Measurements from ENCODE around the gene FHOD3.
"Not testable (repeated sequence)": the region's sequence is repeated elsewhere in the genome, so short reads cannot be mapped to it uniquely, and the experiment has no call there.

Gene FHOD3

DNA sequence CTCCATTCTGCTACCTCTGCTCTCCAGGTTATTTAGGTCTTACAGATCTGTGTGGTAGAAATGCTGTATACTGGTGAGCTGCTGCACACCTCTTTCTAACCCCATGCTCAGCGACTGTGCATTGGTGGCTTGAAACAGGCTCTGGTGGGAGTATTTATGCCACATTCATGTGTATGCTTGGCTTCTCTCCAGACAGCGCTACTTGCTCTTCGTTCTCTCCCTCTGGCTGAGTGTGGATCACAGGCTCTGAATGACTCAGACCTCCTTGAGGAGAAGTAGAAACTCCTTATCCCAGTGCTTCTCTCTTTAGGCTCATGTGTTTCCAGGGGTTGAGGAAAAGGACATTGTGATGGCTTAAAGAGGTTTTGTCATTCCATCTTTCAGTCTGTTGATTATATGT lies 54.9 kb downstream of the FHOD3 start:
- no peak for DNase-seq

DNA sequence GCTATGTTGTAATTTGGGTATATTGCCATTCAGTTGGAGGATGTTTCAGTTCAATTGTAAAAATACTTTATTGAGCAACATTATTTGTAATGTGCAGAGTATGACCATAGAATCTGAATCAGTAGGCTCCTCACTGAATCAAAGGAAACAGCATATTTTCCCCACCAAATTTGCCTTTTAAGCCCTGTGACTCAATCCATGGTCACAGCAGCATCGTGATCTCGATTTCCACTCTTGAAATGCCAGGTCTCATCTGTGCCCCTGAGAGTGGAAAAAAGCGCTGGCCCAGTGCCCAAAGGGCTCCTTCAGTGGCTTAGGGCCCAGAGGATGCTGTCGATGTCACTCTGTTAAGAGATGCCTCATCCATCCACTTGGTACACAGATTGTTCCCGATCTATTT lies 57.5 kb downstream of the FHOD3 start:
- no peak for DNase-seq

DNA sequence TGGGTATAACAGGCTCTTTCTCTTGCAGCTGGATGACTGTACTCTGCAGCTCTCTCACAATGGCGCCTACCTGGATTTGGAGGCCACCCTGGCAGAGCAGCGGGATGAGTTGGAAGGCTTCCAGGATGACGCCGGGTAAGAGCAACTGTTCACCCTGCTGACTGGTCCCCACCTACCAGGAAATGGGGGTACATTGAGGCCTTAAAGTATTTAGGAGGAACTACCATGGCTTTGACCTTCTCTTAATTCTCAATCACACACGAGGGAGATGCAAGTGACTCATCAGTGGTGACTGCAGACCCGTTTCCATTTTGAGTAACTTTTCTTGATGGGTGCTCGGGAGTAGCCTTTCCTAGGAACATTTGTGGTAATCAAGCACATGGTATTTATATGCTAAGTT lies 58.0 kb downstream of the FHOD3 start:
- DNase-seq: no peak

DNA sequence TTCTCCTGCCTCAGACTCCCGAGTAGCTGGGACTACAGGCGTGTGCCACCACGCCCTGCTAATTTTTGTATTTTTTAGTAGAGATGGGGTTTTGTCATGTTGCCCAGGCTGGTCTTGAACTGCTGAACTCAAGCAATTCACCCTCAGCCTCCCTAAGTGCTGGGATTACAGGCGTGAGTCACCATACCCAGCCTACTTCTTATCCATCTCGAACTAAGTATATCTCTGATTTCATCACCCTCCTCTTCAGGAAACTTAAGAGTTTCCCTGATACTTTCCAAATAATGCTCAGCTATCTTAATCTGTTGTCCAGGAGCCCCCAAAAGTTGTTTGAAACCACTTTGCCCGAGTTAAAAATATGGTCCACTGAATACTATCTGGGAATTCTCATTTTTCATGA lies 59.2 kb downstream of the FHOD3 start:
- not testable (repeated sequence) for DNase-seq

DNA sequence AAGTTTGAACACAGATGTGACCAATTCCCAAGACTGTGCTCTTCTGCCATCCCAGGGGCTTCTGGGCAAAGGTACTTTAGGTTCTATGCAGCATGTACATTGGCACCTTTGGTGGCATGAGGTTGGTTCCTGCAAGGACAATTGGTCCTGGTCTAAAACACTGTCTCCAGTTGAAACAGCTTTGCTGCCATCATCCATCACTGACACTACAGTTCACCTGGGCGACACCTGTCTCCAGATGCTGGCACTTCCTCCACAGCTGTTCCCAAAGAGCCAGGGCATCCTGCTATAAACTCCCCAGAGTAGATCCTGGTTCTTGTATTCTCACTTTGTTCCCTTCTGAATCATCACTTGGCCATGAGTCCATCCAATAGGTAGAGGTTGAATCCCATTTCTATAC lies 60.6 kb downstream of the FHOD3 start:
- DNase-seq: no peak

DNA sequence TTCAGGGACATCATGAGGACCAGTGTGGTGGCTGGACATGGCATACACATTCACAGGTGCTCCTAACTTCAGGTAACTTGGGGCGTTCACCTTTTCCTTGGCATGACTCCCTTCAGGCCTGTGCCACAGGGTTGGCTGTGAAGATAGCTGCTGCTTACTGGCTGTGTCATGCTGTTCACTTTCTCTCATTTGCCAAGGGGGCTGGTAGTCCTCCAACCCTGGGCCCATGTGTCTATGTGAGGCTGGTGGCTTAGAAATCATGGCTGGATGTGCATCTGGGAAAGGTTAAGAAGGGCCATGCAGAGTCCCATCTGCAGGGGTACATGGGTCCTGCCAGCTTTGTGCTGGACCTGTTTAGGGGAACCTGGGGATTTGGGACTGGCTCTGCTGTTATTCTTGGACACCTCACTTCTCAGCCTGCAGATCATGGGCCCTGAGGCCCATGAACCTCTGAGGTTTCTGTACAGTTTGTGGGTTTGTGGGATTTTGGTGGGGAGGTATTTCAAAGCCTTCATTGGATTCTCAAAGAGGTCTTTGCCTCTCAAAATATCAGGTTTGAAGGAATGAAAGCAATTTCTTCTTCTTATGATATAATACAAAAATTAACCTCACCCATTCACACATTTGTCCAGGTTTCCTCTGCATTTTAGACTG lies 62.9 kb downstream of the FHOD3 start:
- DNase-seq: no peak

DNA sequence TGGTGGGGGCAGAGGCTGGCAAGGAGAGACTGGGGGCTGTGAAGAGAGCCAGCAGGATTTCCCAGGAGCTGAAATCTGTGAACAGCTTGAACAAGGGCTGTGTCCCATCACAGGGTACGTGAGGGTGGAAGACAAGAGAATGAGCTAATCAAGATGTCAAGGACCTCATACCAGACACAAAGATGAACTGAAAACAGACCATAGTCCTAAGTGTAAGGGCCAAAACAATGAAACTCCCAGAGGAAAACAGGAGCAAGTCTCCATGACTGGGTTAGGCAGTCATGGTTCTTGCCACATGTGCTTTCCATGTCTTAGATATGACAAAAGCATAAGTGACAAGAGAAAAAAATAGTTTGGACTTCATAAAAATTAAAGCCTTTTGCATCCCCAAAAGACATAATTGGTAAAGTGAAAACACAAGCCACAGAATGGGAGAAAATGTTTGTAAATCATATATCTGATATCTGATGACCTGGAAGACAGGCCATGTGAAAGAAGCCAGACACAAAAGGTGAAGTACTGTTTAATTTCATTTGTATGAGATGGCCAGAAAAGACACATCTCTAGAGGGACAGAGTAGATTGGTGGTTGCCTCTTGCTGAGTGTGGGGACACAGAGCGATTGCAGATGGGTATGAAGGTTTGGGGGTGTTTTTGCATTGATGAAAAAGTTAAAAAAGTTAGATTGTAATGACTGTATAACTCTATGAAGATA lies 67.6 kb downstream of the FHOD3 start:
- no peak for DNase-seq

DNA sequence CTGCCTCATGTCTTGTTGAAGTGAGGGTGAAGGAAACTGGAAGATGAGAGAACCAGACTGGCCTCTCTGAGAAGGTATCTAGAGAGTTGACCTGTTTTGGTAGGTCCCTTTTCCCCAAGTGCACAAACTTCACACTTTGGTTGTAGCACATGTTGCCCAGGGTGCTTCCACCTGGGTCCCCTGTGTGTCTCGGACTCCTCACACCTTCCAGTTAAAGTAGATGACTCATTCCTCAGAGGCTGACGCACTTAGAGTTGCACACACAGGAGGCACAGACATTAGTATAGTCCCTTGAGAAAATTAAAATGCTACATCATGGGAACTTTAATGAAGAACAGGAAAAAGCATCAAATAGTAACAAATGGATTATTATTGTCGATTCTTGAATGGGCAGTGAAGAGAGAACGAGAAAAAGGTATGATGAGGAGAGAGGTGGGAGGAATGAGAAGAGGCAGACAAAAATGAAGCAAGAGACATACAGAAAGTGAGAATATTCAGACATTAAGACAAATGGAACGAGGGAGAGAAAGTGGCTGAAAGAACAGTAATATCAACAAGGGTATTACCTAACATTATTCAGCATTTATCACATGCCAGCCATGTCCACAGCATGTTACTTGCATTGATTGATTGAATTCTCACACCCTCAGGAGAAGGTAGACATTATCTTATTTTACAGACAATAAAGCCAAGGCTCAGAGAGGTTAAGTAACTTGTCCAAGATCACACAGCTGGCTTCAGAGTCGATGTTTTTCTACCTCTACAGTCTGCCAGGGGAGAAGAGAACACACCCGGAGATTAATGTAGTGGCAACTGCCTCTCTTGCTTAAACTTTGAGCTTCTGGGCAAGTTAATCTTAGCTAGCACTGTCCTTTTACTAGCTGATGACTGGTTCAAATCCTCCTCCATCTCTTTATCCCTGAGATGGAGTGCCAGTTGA lies 68.6 kb downstream of the FHOD3 start:
- DNase-seq: no peak

DNA sequence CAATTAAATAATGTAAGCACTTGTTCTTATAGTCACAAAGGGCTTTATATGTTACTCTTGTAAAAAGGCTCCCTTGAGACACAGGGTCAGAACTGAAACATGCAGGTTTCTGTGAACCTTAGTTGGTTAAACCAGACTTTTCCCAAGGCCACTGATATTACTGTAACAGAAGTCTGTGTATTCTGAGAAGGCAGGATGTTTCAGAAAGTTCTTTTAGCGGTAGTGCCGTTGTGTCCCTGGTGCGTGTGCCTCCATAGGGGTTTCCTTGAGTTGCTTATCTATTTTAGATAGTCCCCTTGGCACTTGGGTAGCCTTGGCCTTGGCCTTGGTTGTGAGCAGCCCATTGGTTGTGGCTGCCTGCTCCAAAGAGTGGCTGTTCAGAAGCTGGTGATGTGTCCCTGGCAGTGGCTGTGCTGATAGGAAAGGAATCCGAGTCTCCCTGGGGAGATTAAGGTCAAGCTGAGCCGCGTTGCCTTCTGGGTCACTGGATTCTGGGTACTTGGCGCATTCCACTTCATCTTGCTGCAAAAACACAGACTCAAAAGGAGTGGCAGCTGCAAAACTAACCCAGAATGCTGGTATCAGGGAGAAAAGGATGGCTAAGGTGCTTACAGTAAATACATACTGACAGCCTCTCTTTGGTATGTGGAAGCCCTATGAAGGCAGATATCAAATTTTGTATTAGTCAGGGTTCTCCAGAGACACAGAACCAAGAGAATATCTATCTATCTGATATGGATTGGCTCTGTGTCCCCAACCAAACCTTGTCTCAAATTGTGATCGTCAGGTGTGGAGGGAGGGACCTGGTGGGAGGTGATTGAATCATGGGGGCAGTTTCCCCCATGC lies 69.7 kb downstream of the FHOD3 start:
- peak; percentile 67 for DNase-seq

DNA sequence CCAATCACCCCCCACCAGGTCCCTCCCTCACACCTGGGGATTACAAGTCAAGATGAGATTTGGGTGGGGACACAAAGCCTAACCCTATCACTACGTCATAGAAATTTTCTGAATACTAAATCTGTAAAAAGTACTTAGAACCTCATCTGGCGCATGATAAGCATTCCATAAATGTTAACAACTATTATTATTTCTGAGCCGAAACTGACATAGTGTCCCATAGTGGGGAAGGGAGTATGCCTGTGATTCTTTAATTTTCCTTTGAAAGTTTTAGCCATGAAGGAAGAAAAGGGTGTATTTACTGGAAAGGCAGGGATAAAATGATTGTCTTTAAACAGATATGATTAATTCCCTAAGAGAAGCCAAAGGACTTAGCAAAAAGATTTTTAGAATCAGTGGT lies 71.4 kb downstream of the FHOD3 start:
- no peak for DNase-seq

DNA sequence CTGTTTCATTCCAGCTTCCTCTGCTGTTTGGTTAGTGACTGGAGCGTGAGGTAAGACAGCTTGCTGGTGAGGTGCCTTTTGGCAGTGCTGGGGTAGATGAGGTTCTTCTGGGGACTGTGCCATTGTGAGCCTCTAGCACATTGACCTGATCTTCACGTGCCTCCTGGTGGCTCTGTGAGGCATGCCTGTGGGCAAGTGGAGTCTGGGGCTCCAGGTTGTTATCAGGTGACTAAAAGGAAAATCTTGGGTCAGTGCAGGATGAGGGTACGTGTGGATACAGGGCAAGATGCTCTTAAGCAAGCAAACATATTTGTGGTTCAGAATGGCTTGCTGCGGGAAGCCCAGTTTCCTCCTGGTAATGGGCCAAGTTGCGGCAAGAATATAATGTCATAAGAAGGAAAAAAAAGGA lies 75.4 kb downstream of the FHOD3 start:
- no peak for DNase-seq

DNA sequence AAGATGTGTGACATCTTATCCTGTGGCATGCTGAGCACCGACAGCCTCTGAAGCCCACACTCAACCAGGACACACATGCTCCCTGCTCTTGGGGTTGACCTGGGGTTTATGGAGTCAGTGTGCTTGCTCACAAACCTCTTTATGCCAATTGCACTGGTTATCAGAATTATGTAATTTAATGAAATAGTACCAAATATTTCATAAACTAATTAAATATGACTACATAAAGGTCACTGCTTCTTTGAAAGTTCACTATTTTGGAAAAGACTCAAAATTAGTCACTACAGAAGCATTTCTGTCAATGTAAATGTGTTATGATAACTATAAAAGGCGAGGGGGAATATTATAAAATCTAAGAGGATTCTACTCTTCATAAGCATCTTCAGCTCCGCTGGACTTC lies 76.7 kb downstream of the FHOD3 start:
- no peak for DNase-seq

DNA sequence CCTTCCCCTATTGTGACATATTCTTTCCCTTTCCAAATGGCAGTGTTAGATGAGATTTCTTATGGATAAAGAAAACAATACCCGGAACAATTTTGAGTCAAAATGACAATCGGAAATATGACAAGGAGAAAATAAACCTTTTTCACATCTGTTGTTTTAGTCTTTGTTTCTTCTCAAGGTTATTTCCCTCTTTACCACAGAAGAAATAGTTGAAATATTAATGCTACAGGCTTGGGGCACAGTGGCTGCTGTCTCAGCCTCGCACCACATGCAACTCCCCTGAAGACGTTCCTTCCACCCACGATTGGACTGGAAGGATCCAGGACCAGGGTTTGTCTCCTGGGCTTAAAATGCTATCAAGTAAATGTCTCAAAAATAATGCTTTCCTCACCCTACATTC lies 77.6 kb downstream of the FHOD3 start:
- DNase-seq: no peak

DNA sequence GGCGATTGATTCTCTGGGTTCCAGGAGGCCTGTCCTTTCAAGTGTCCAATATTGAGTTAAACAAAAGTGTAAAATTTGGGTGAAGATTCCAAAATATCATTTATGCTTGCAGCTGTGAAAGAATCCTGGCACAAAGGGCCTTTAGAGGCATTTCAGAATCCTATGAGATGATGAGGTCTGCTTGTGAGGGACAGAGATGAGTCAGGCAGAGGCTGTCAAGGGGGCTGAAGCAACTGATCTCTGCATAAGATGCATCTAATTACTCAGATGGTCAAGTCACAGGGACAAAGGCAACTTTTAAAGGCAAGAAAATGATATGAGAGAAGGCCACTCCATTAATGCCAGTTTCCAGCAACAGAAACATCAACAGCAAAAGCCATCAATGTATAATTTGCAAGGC lies 78.8 kb downstream of the FHOD3 start:
- DNase-seq: no peak

DNA sequence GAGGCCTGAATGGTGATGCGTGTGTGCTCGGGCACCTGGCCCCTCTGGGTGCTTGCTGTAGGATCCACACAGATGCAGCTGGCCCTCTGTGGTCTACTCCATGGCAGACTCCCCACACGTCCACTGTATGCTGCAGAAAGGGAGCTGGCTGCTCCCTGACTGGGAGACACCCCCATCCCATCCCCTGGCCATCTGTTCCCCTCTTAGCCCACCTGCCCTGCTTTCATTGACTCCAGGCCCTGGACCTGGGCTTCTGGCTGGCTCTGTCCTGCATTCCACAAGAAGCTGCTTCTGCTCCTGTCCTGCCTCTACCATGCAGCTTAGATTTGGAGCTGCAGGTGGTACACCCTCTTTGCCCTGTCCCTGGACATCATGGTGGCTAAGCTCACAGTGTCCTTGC lies 80.1 kb downstream of the FHOD3 start:
- DNase-seq: peak; percentile 67

DNA sequence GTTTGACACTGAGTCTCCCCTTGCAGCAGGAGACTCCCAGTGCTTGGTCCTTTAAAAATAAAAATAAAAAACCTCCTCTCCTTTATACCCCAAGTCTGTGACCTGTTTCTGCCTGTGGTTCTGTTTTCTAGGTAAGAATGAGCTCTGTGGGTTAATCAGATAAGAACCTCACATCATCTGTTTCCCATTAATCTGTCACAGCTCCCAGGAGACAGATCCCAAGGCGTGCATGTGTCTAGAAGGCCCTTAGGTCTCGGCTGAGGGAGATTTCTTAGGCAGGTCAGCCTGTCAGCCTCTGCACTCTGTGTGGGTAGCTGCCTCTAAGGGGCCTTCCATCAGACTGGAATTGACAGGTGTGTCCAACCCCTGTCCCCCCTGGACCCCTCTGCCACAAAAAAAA lies 80.7 kb downstream of the FHOD3 start:
- peak; percentile 61 for DNase-seq

DNA sequence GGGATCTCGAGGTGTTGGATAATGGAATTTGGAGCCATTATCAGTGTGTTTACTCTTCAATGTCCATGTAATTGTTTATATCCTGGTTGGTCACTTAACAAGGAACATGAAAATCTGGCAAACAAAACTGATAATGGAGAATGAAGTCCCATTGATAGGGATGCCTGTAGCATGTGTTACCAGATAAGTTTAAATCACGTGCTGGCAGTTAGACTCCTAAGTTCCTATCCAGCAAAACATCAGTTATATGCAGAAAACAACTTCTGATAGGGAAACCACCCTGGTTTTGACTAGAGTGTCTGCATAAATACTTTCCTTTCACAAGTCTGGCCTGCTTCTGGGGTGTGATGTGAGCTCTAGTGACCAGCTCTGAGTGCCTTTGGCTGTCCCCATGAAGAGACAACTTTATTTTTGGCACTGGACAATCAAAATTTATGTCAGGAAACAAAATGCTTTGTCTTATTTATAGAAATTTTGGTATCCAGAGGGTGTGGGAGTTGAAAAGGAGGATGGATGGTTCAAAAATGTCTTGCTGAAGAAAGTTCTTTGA lies 82.0 kb downstream of the FHOD3 start:
- no peak for DNase-seq

DNA sequence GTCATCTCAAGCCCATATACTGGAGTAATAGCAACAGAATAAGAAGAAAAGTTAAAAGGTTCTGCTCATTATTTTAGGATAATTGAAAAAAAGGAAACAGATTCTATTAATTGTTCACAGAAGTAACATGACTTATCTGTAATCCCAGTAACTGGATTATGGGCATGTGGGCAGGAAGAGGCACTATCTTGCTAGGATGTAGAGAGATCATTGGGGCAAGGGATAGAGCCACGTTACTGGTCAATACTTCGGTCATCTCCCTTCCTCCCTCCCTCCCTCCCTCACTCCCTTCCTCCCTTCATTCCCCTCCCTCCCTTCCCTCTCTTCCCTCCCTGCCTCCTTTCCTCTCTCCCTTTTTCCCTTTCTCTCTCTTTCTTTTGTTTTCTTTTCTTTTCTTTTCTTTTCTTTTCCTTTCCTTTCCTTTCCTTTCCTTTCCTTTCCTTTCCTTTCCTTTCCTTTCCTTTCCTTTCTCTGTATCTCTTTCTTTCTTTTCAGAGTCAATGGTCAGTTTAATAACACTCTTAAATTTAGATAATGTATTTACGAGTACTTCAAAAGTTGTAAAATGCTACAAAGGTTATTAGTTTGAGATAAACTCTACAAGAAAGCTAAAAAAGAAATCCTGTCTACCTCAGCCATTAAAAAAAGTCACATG lies 82.8 kb downstream of the FHOD3 start:
- DNase-seq: no peak

DNA sequence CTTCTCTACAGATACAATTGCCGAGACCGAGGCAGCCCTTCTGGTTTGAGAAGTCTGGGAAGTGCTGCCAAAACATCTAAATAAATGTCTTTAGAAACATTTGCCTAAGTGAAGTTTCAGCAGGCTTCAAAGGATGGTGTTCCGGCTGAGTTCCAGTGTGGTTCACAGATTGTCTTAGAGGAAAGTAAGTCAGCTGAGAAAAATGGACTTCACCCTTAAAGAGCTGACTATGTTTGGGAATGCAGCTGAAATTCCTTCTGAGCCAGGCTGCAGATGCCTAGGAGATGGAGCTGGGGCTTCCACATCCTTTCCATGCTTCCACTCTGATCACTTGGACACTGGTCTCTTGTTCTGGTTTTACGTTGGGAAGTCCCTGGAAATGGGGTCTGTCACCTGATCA lies 83.6 kb downstream of the FHOD3 start:
- no peak for DNase-seq

DNA sequence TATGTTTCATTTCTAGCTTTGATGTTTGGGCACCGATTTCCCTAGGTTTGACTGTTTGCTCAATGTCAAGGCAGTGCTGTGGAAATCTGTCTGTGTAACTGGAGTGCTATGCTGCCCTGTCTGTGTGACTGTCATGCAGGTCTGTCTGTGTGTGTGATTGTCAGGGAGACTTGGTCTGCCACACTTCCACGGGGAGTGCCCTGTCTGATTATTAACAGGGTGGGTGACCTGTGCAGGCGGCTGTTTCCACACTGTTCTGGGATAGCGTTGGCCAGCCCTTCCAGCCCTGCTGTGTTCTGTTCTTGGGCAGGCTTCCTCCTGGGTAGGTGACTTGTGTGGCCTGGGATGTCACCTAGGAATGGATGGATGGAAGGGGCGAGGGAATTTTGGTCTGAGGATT lies 85.3 kb downstream of the FHOD3 start:
- no peak for DNase-seq

DNA sequence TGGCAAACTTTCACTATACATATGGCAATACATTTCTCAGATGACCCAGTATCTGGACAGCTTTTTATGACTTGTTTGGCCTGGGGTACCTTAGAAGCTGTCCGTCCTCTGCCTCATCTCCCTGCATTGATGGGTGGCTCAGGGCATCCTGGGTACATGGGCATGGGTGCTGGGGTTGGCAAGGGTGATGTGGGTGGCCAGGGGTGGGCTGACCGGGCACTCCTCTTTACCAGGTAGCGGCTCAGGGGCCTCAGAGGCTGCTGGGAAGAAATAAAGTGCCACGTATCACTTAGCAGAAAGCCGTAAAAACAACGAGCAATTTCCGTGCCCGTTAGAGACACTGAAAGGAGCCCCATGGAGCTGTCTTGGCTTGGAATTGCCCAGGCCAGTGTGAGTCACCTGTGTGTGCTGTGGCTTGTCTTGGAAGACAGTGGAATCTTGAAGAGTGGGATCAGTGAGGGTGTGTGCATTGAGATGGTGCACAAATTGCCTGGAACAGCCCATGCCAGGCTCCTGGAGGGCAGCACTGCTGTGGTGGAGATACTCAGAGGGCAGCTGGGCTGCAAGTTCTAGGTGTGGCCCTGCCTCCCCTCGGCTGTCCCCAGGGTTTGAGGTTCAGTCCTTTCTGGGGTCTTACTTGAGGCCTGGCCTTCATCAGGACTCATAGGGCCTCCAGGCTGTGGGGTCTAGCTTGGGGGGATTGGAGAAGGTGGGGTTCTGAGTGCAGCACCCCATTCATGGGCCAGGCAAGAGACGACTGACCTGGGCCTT lies 88.8 kb downstream of the FHOD3 start:
- no peak for DNase-seq

All from NCI-H524 treated with DMSO at 0.1 percent for 48 hours (cell line).